NAMALWA (cell line): ENCODE data around the gene ZNF516.

Experiments
- DNase-seq: peaks from one replicate; pipeline ENCODE4 v3.0.0-alpha.2; 2015; ENCODE audit warnings: low spot score

Gene ZNF516

GRCh38 chr18:76468345-76469304 lies 26.4 kb downstream of the ZNF516 start:
- DNase-seq, result no peak

- DNase-seq, result no peak
Observed at GRCh38 chr18:76467371-76468190, 27.5 kb downstream of the ZNF516 start.

- no peak for DNase-seq
Observed at GRCh38 chr18:76466410-76466991, 28.5 kb downstream of the ZNF516 start.

- no peak for DNase-seq
Observed at GRCh38 chr18:76465630-76466409, 29.2 kb downstream of the ZNF516 start.

- DNase-seq, result no peak
Observed at GRCh38 chr18:76464281-76465259, 30.5 kb downstream of the ZNF516 start.

GRCh38 chr18:76463872-76464271 lies 31.2 kb downstream of the ZNF516 start:
- no peak for DNase-seq

GRCh38 chr18:76463358-76463757 lies 31.7 kb downstream of the ZNF516 start:
- no peak for DNase-seq

GRCh38 chr18:76462326-76462694 lies 32.7 kb downstream of the ZNF516 start:
- no peak for DNase-seq

GRCh38 chr18:76461692-76462325 lies 33.2 kb downstream of the ZNF516 start:
- DNase-seq, result no peak

GRCh38 chr18:76461148-76461547 lies 33.9 kb downstream of the ZNF516 start:
- no peak for DNase-seq

GRCh38 chr18:76460482-76460881 lies 34.6 kb downstream of the ZNF516 start:
- no peak for DNase-seq

- DNase-seq, result no peak
Observed at GRCh38 chr18:76459687-76460350, 35.2 kb downstream of the ZNF516 start.

- DNase-seq, result no peak
Observed at GRCh38 chr18:76459312-76459686, 35.7 kb downstream of the ZNF516 start.

- no peak for DNase-seq
Observed at GRCh38 chr18:76458522-76459311, 36.3 kb downstream of the ZNF516 start.

- DNase-seq, result no peak
Observed at GRCh38 chr18:76457957-76458356, 37.1 kb downstream of the ZNF516 start.

- DNase-seq, result no peak
Observed at GRCh38 chr18:76457475-76457874, 37.6 kb downstream of the ZNF516 start.

GRCh38 chr18:76456823-76457222 lies 38.2 kb downstream of the ZNF516 start:
- no peak for DNase-seq

- no peak for DNase-seq
Observed at GRCh38 chr18:76456018-76456750, 38.9 kb downstream of the ZNF516 start.
